ENCODE results near the gene ASB18. TPM values are rescaled to one million over a fixed set of nuclear protein-coding genes. Genes with fewer than 3 reads are reported as not detected.

Gene ASB18
- total and polyA plus RNA-seq, 2 of the 8 experiments (the other 6 are each of a cell fraction or from before 2014, with no cell fraction given): not detected

DNA sequence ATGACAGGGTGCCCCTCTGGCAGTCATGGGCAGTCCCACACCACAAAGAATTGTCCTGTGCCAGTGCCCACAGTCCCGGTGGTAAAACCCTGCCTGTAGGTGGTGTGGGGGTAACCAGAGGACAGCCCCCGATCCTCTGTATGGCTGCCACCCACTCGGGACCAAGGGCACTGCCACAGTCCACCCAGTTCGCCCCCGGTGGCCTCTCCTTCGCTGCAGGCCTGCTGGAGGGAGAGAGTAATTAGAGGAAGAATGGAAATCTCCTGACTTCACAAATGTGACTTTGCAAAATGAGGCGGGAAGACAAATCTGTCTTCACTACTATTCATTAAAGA, 107.4 kb downstream of the ASB18 start:
- Histone ChIP-seq H3K4me1 (replicated peaks in 1 of 4; ENCODE audit: control insufficient read depth in 3 of 4, insufficient read depth in 4 of 4, low read length in 3 of 4) (peaks cover 1 to 32% (median 27%) of the 10 kb centered on the region in 4 experiments), H4K91ac (replicated peaks; ENCODE audit: insufficient read length, low read length) (no peak overlapping the region), H3K14ac (ENCODE audit: insufficient read length) (no peak overlapping the region), H3K9me3 (ENCODE audit: insufficient read depth in 2 of 2, low read depth in 1 of 2, low read length in 1 of 2) (no peaks in the 10 kb centered on the region; a peak in 2 of 4 replicates), H3K4ac (replicated peaks; ENCODE audit: insufficient read length, low read depth, low read length) (no peak overlapping the region), H3K27me3 (replicated peaks in 1 of 4; ENCODE audit: control insufficient read depth in 3 of 4, extremely low read depth in 1 of 4, insufficient read depth in 3 of 4, low read length in 3 of 4) (peaks cover 43 to 68% (median 60%) of the 10 kb centered on the region in 4 experiments), H3K23ac (ENCODE audit: insufficient read length) (no peak overlapping the region), H4K5ac (ENCODE audit: insufficient read length, low read depth, low read length) (no peak overlapping the region), H3K23me2 (ENCODE audit: low read depth, low read length) (peaks cover 7% of the 10 kb centered on the region; the same call in 1 of the 2 replicates), H2BK20ac (ENCODE audit: low read length) (peak overlapping the region; percentile 34; the same call in 1 of the 2 replicates), H3K36me3 (ENCODE audit: control insufficient read depth in 2 of 4, insufficient read depth in 4 of 4, low read length in 3 of 4) (no peaks in the 10 kb centered on the region), H3K79me1 (ENCODE audit: low read depth, low read length) (no peaks in the 10 kb centered on the region), H2BK12ac (ENCODE audit: low read depth, low read length) (peak overlapping the region; percentile 82; the same call in 1 of the 2 replicates), H4K20me1 (replicated peaks in 1 of 2; ENCODE audit: control insufficient read depth in 1 of 2, insufficient read depth in 2 of 2, low read length in 2 of 2) (peaks cover 0 to 2% of the 10 kb centered on the region in 2 experiments), H4K8ac (ENCODE audit: extremely low read depth, insufficient read depth, low read length) (no peak overlapping the region), H3K56ac (replicated peaks; ENCODE audit: insufficient read length, low read depth, low read length) (no peak overlapping the region), H2AK5ac (ENCODE audit: low read depth, low read length) (no peak overlapping the region), H2BK120ac (replicated peaks; ENCODE audit: low read depth, low read length) (no peak overlapping the region), H3K27ac (ENCODE audit: low read depth, low read length) (no peak overlapping the region), H3K9ac (replicated peaks in 1 of 4; ENCODE audit: extremely low read depth in 1 of 4, low read depth in 3 of 4, low read length in 3 of 4) (no peak overlapping the region), H2BK5ac (ENCODE audit: low read depth, low read length) (no peak overlapping the region), H2BK15ac (ENCODE audit: low read length) (no peak overlapping the region; the same call in 1 of the 2 replicates), H3K79me2 (ENCODE audit: control insufficient read depth in 1 of 2, insufficient read depth in 2 of 2, low read length in 2 of 2) (no peaks in the 10 kb centered on the region), H3K4me3 (ENCODE audit: extremely low read depth in 1 of 4, insufficient read depth in 2 of 4, low read depth in 3 of 4, low read length in 4 of 4) (no peak overlapping the region), H3K4me2 (ENCODE audit: insufficient read depth in 1 of 2, low read depth in 2 of 2, low read length in 2 of 2) (no peak overlapping the region), H3K18ac (ENCODE audit: extremely low read depth, low read length) (no peak overlapping the region), H2AFZ (ENCODE audit: low read length) (no peak overlapping the region)
- ChIA-PET POLR2A (ENCODE audit: partially characterized antibody) (no interaction called here), CTCF (ENCODE audit: partially characterized antibody) (interaction anchor here (1.1 to 6.9 kb wide), 3 partner anchors 13 to 176 kb away, joined by 3 to 50 read pairs (median 42); no protein-coding TSS in a partner anchor)
- TF ChIP-seq RNF2 (IDR thresholded peaks at IDR 0.05; ENCODE audit: borderline replicate concordance, low read depth, low read length, missing control alignments, poor library complexity, severe bottlenecking) (no peak), SUZ12 (IDR thresholded peaks at IDR 0.05; ENCODE audit: low read length) (0 out of 2 replicates have a peak, but pooled peaks have one; percentile 16)
- 85% methylated on average over 7 of the region's 7 CpGs; no CpG with 5 or more reads in 1 of the 2 experiments for WGBS, 2 experiments (ENCODE audit: extremely low coverage in 1 of 2, insufficient coverage in 1 of 2, insufficient read length in 1 of 2, insufficient replicate concordance in 2 of 2, low coverage in 1 of 2, low lambda C conversion rate in 2 of 2, missing lambda C conversion rate in 1 of 2)
- FAIRE-seq: no peak
- DNase-seq (ENCODE audit: low read depth in 1 of 2, low spot score in 2 of 2): no peak

Measured in H1 (cell line).